Measurements from ENCODE around the gene CEP131.

The CEP131 gene

DNA sequence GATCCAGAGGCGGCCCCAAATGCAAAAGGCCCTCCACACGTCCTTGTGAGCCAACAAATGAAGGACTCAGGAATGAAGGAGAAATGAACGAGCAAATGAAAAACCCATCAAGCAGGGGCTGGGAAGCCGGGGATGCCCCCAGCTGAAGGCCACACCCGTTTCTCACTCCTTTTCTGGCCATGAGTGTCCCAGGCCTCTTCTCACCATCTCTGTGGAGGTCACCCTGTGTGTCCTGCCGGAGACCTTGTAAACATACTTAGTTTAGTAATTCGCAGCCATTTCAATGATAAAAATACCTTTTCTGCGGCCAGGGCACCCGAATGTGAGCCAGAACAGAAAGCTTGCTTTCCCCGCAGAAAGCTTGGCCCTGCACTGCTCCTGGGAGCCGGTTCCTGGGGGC is 35.6 kb downstream of the CEP131 start:
- no peak for FAIRE-seq
- TF ChIP-seq CTCF (IDR thresholded peaks at IDR 0.05; ENCODE audit: insufficient read depth, missing control alignments): no peak

DNA sequence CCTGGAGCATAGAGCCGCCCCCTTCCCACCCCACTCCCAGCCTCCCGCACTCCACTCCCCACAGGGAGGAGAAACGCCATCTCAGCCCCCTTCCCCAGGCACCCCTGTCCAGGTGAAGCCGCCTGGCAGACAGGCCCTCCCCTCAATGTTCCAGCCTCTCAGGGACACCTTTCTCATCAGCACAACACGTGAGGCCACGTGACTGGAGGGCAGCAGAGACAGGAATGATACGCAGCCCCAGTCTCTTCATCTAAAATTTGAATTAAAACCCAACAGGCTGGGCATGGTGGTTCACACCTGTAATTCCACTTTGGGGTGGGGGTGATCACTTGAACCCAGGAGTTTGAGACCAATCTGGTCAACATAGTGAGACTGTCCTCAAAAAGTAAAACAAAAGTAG is 36.6 kb downstream of the CEP131 start:
- FAIRE-seq (no peak), DNase-seq (ENCODE audit: insufficient read length, low spot score) (no peak)
- TF ChIP-seq CTCF (IDR thresholded peaks at IDR 0.05; ENCODE audit: insufficient read depth, missing control alignments): no peak

More for the DNA sequence above, 35.6 kb downstream of the CEP131 start:
- DNase-seq (ENCODE audit: insufficient read length, low spot score): no peak

DNA sequence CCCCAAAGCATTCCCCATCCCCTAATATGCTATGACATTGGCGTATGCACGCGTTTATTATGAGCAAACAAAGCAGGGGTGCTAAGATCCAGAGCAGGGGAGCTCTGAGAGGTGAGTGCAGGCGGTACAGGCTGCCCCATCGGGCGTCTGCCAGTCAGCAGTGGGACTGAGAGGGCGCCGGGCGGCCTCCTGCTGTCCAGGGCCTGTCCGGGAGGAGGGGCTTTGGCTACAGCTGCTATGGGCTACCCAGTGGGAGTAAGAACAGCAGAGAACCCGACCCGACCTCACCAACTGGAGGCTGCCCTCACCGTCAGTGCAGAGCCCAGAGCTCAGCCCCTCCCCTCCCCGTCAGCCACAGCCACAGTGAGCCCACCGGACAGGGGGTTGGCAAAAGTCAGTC is 38.2 kb downstream of the CEP131 start:
- TF ChIP-seq CTCF (IDR thresholded peaks at IDR 0.05; ENCODE audit: insufficient read depth, missing control alignments): no peak
- FAIRE-seq (no peak), DNase-seq (ENCODE audit: insufficient read length, low spot score) (no peak)

DNA sequence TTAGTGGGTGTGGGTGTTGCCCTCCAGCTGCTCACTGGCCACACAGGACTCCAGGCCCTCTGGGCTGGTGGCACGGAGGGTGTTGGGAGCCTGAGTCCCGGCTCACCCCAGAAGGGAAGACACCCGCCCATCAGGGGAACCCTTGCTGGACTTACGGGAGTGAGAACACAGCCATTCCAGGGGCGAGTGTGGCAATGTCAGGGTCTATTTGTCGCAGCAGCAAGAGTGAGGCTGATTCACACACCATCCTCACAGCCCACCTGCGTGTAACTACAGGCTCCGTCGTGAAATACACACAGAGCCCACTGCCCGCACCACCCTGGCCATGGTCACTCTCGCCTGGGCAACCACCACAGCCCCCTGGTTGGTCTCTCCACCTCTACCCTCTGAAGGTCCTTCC is 39.0 kb downstream of the CEP131 start:
- FAIRE-seq: no peak
- no peak for TF ChIP-seq CTCF (IDR thresholded peaks at IDR 0.05; ENCODE audit: insufficient read depth, missing control alignments)
- DNase-seq (ENCODE audit: insufficient read length, low spot score): no peak

- no peak for TF ChIP-seq CTCF (IDR thresholded peaks at IDR 0.05; ENCODE audit: insufficient read depth, missing control alignments)
- no peak for FAIRE-seq
- DNase-seq (ENCODE audit: insufficient read length, low spot score): no peak
Observed at GRCh38 chr17:81183316-81183715, 39.4 kb downstream of the CEP131 start.

- no peak for DNase-seq (ENCODE audit: insufficient read length, low spot score)
- FAIRE-seq: no peak
- TF ChIP-seq CTCF (IDR thresholded peaks at IDR 0.05; ENCODE audit: insufficient read depth, missing control alignments): no peak
Observed at GRCh38 chr17:81182596-81182995, 40.2 kb downstream of the CEP131 start.

DNA sequence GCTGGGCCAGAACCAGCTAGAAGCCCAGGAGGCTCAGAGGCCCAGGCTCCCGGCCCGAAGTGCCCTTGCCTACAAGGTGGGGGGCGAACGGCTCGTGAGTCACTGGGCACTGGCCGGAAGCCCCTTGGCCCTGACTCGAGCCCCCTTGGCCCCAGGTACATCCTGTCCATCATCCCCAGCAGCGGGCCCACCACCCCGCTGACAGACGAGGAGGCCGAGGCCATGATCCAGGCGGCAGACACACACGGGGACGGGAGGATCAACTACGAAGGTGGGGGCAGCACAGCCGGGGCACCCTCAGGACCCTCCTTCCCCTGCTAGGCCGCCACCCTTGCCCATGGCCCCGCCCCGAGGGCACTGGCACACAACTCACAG is 41.0 kb downstream of the CEP131 start:
- FAIRE-seq (no peak), DNase-seq (ENCODE audit: insufficient read length, low spot score) (no peak)
- no peak for TF ChIP-seq CTCF (IDR thresholded peaks at IDR 0.05; ENCODE audit: insufficient read depth, missing control alignments)
